Right cardiac atrium (tissue), 5 donors: Measurements from ENCODE around the gene LENEP. TPM values are rescaled to one million over a fixed set of nuclear protein-coding genes. Genes with fewer than 3 reads are reported as not detected.

Source experiments
- ATAC-seq, 2 donors: fragments of 200-7000 bp; cut with Tn5 transposase; one replicate each; pipeline versions ENCODE4 v1.8.0 to v1.9.1; 2020; ENCODE audit warnings: moderate library complexity in 2 of 2, mild to moderate bottlenecking in 1 of 2
- DNase-seq, 3 donors: peaks; one replicate each; pipeline ENCODE4 v3.0.0-alpha.2; 2020
- H3K27ac ChIP-seq: one replicate; pipeline ENCODE4 v1.5.1; 2013; ENCODE audit warnings: mild to moderate bottlenecking, low read length, control low read depth, moderate library complexity
- H3K27me3 ChIP-seq: one replicate; pipeline ENCODE4 v1.6.1; 2013; ENCODE audit not compliant: control insufficient read depth, insufficient read depth
- H3K4me1 ChIP-seq: one replicate; pipeline ENCODE4 v1.6.1; 2013; ENCODE audit warnings: low read length; ENCODE audit not compliant: control insufficient read depth, insufficient read depth
- H3K4me3 ChIP-seq: one replicate; pipeline ENCODE4 v1.5.1; 2013; ENCODE audit warnings: low read length, control low read depth
- H3K9me3 ChIP-seq: one replicate; pipeline ENCODE4 v1.6.1; 2013; ENCODE audit warnings: low read length; ENCODE audit not compliant: control insufficient read depth
- WGBS: extraction: QIAGEN DNeasy Blood & Tissue Kit; methylation state at CpG from one replicate; pipeline ENCODE4 v1.1.7; 2013; 5-methylcytosine and 5-hydroxymethylcytosine counted together
- intact Hi-C, 4 donors: fragments of 100-400 bp; cut with DNase I; formaldehyde crosslinking; loops; one replicate each; pipeline versions ENCODE4 v1.11.0 to v1.14.0; 2022 to 2023
- polyA plus RNA-seq: library from polyadenylated mRNA; stranded (reverse); fragments of 200-250 nt; gene quantifications from one replicate; pipeline ENCODE4 v1.2.3, GENCODE V29; 2013
- total RNA-seq, 4 donors: library from RNA; stranded (reverse); fragmentation: NEBNext Ultra II Directional; extraction: Animal tissue kit (Norgen Biotek cat#: 25700); gene quantifications; one replicate each; pipeline ENCODE4 v1.2.1, GENCODE V29; 2021
- donor health status: healthy with polysubstance abuse.
- donor health status: DM: no; HTN: yes; CAD: no.
- donor health status: DM: no; HTN: no; CAD: no.
- donor health status: DM: no; HTN: yes; CAD: no; lungs with severe emphysema.
- donor health status: DM: yes; HTN: yes; CAD: no.

The LENEP gene
- total and polyA plus RNA-seq, 5 donors, result not detected

- ATAC-seq (no peak), DNase-seq (no peak)
- Histone ChIP-seq H3K4me1 (peaks cover 4% of the 10 kb centered on the region), H3K4me3 (no peak overlapping the region), H3K27me3 (no peaks in the 10 kb centered on the region), H3K27ac (no peak overlapping the region), H3K9me3 (no peaks in the 10 kb centered on the region)
- 70% methylated on average over 2 of the region's 2 CpGs for WGBS
- intact Hi-C loops, result no loop called here
Observed at GRCh38 chr1:155035936-155036335, 42.5 kb downstream of the LENEP start.

GRCh38 chr1:155037043-155037442 lies 43.7 kb downstream of the LENEP start:
- Histone ChIP-seq H3K9me3 (no peaks in the 10 kb centered on the region), H3K4me3 (no peak overlapping the region), H3K4me1 (peaks cover 4% of the 10 kb centered on the region), H3K27me3 (no peaks in the 10 kb centered on the region), H3K27ac (no peak overlapping the region)
- 86% methylated on average over 3 of the region's 3 CpGs for WGBS
- DNase-seq (peak in 1 of 3 donors; percentile 10), ATAC-seq (no peak)
- intact Hi-C loops, result no loop called here

GRCh38 chr1:155037851-155038441 lies 44.6 kb downstream of the LENEP start:
- H3K27me3 ChIP-seq, result no peaks in the 10 kb centered on the region
- H3K9me3 ChIP-seq, result no peaks in the 10 kb centered on the region
- DNase-seq (no peak), ATAC-seq (no peak)
- no peak overlapping the region for H3K27ac ChIP-seq
- peaks cover 4% of the 10 kb centered on the region for H3K4me1 ChIP-seq
- intact Hi-C loops, result no loop called here
- WGBS, result 87% methylated on average over 6 of the region's 6 CpGs
- no peak overlapping the region for H3K4me3 ChIP-seq

GRCh38 chr1:155038602-155039307 lies 45.4 kb downstream of the LENEP start:
- Histone ChIP-seq H3K9me3 (no peaks in the 10 kb centered on the region), H3K4me3 (no peak overlapping the region), H3K27me3 (no peaks in the 10 kb centered on the region), H3K4me1 (peaks cover 4% of the 10 kb centered on the region), H3K27ac (no peak overlapping the region)
- intact Hi-C loops, result no loop called here
- DNase-seq (no peak), ATAC-seq (no peak)
- WGBS, result 47% methylated on average over 8 of the region's 8 CpGs

- Histone ChIP-seq H3K27me3 (no peaks in the 10 kb centered on the region), H3K4me1 (peaks cover 4% of the 10 kb centered on the region), H3K9me3 (no peaks in the 10 kb centered on the region), H3K4me3 (no peak overlapping the region), H3K27ac (no peak overlapping the region)
- DNase-seq, result peak in 1 of 3 donors; percentile 20
- intact Hi-C loops, result no loop called here
- 73% methylated on average over 4 of the region's 4 CpGs for WGBS
- ATAC-seq, result no peak
Observed at GRCh38 chr1:155039308-155039669, 45.9 kb downstream of the LENEP start.

GRCh38 chr1:155040358-155041093 lies 47.1 kb downstream of the LENEP start:
- ATAC-seq, result no peak
- Histone ChIP-seq H3K27ac (no peak overlapping the region), H3K4me3 (no peak overlapping the region), H3K4me1 (peaks cover 7% of the 10 kb centered on the region), H3K27me3 (no peaks in the 10 kb centered on the region), H3K9me3 (no peaks in the 10 kb centered on the region)
- intact Hi-C loops, result no loop called here
- WGBS, result 89% methylated on average over 14 of the region's 14 CpGs
- peak in 1 of 3 donors; percentile 26 for DNase-seq

- H3K4me3 ChIP-seq, result no peak overlapping the region
- no peak for ATAC-seq
Observed at GRCh38 chr1:155042789-155043188, 49.4 kb downstream of the LENEP start.

GRCh38 chr1:155043301-155043702 lies 49.9 kb downstream of the LENEP start:
- DNase-seq, result peak in 1 of 3 donors; percentile 62
- H3K27ac ChIP-seq, result no peak overlapping the region
- WGBS, result 80% methylated on average over 12 of the region's 12 CpGs
- ATAC-seq, result no peak
- intact Hi-C loops, result no loop called here
- H3K4me3 ChIP-seq, result no peak overlapping the region
- H3K4me1 ChIP-seq, result peaks cover 7% of the 10 kb centered on the region
- H3K27me3 ChIP-seq, result no peaks in the 10 kb centered on the region
- H3K9me3 ChIP-seq, result no peaks in the 10 kb centered on the region

More at GRCh38 chr1:155042789-155043188, 49.4 kb downstream of the LENEP start:
- no peak overlapping the region for H3K27ac ChIP-seq
- 77% methylated on average over 5 of the region's 5 CpGs for WGBS
- H3K9me3 ChIP-seq, result no peaks in the 10 kb centered on the region
- no peak for DNase-seq
- peaks cover 7% of the 10 kb centered on the region for H3K4me1 ChIP-seq
- no peaks in the 10 kb centered on the region for H3K27me3 ChIP-seq
- intact Hi-C loops, result no loop called here

- intact Hi-C loops, result no loop called here
- Histone ChIP-seq H3K27me3 (no peaks in the 10 kb centered on the region), H3K4me1 (peaks cover 7% of the 10 kb centered on the region), H3K4me3 (no peak overlapping the region), H3K9me3 (no peaks in the 10 kb centered on the region), H3K27ac (no peak overlapping the region)
- DNase-seq (peak in 1 of 3 donors; percentile 20), ATAC-seq (no peak)
- WGBS, result 69% methylated on average over 3 of the region's 3 CpGs
Observed at GRCh38 chr1:155043793-155044192, 50.4 kb downstream of the LENEP start.
